ENCODE data around the gene DESI2.

DESI2 gene

DNA sequence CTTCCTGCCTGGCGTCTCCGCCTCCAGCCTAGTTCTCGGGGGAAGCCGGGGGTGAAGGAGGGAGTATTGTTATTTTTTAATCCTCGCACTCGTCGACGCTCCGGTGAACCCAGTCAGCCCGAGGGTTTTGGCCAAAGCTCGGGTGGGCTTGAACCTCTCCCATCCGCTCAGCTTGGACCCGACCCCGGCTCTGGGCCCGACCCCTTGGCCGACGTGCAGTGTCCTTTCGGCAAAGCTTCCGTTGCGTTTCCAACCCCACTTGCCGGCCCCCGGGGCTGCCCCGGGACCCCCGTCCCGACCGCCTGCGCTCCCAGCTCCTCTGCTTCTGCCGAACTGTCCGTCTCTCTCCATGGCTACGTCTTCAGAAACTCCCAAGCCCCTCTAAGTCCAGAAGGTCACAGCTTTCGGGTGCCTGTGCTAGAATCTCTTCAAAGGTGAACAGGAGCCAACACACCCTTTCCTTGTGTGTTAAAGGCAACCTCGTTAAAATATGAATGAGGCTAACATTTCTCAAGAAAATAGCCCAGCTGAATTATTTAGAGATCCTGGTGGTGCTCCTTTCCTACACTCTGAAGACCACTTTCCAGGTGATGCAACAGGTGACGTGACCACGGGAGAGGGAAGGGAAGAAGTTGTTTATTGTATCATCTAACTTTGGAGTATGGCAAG is 647 bp downstream of the DESI2 start:
- H3K9me3 ChIP-seq (ENCODE audit: control insufficient read depth, insufficient read depth, low read depth, low read length): no peaks in the 10 kb centered on the region
- peak overlapping the region; percentile 60 for H3K4me3 ChIP-seq (ENCODE audit: low read depth, low read length)
- peak overlapping the region; percentile 80 for H3K27ac ChIP-seq (ENCODE audit: extremely low read depth, low read depth, low read length)
- H3K4me1 ChIP-seq (ENCODE audit: control insufficient read depth, insufficient read depth, low read length): peaks cover 11% of the 10 kb centered on the region; the same call in 1 of the 2 replicates
- POLR2A ChIA-PET: interaction anchor here (0.6 to 1.4 kb wide), 6 partner anchors 11 to 311 kb away, joined by 3 to 7 read pairs (median 4); partner anchors contain the start of gene COX20
- H3K36me3 ChIP-seq (ENCODE audit: control insufficient read depth in 2 of 2, insufficient read depth in 1 of 2, low read length in 2 of 2): peaks cover 0 to 17% of the 10 kb centered on the region in 2 experiments; a peak in 2 of 3 replicates
- CTCF ChIA-PET: interaction anchor here (0.8 to 1.9 kb wide), 6 partner anchors 10 to 143 kb away, joined by 3 to 6 read pairs (median 3); no protein-coding TSS in a partner anchor
- no peak for TF ChIP-seq ZNF184 (tag by site-specific recombination; IDR thresholded peaks at IDR 0.05)
- no peak for TF ChIP-seq ZNF707 (tag by site-specific recombination; IDR thresholded peaks at IDR 0.05)
- no peak for TF ChIP-seq ZNF558 (tag by site-specific recombination; IDR thresholded peaks at IDR 0.05)
- peak; percentile 70 for TF ChIP-seq ZNF629 (tag by site-specific recombination; IDR thresholded peaks at IDR 0.05)
- TF ChIP-seq ZNF132 (tag by site-specific recombination; IDR thresholded peaks at IDR 0.05; ENCODE audit: borderline replicate concordance): no peak
- no peak for TF ChIP-seq ZFP41 (tag by site-specific recombination; IDR thresholded peaks at IDR 0.05; ENCODE audit: borderline replicate concordance)
- no peak for TF ChIP-seq ZNF157 (tag by site-specific recombination; IDR thresholded peaks at IDR 0.05)
- peak; percentile 98 for TF ChIP-seq SCRT1 (tag by site-specific recombination; IDR thresholded peaks at IDR 0.05; ENCODE audit: borderline replicate concordance)
- TF ChIP-seq SCRT2 (tag by site-specific recombination; IDR thresholded peaks at IDR 0.05): peak; percentile 99
- TF ChIP-seq, protein P1, sequence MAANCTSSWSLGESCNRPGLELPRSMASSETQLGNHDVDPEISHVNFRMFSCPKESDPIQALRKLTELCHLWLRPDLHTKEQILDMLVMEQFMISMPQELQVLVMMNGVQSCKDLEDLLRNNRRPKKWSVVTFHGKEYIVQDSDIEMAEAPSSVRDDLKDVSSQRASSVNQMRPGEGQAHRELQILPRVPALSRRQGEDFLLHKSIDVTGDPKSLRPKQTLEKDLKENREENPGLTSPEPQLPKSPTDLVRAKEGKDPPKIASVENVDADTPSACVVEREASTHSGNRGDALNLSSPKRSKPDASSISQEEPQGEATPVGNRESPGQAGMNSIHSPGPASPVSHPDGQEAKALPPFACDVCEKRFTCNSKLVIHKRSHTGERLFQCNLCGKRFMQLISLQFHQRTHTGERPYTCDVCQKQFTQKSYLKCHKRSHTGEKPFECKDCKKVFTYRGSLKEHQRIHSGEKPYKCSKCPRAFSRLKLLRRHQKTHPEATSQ (tag by site-specific recombination; IDR thresholded peaks at IDR 0.05): no peak
- TF ChIP-seq ZNF76 (tag by site-specific recombination; IDR thresholded peaks at IDR 0.05; ENCODE audit: borderline replicate concordance, low read depth): 0 out of 2 replicates have a peak, but pooled peaks have one; percentile 44
- TF ChIP-seq, protein P2, sequence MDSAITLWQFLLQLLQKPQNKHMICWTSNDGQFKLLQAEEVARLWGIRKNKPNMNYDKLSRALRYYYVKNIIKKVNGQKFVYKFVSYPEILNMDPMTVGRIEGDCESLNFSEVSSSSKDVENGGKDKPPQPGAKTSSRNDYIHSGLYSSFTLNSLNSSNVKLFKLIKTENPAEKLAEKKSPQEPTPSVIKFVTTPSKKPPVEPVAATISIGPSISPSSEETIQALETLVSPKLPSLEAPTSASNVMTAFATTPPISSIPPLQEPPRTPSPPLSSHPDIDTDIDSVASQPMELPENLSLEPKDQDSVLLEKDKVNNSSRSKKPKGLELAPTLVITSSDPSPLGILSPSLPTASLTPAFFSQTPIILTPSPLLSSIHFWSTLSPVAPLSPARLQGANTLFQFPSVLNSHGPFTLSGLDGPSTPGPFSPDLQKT (IDR thresholded peaks at IDR 0.05; ENCODE audit: borderline replicate concordance, low read depth, low read length): no peak
- TF ChIP-seq, protein P3, sequence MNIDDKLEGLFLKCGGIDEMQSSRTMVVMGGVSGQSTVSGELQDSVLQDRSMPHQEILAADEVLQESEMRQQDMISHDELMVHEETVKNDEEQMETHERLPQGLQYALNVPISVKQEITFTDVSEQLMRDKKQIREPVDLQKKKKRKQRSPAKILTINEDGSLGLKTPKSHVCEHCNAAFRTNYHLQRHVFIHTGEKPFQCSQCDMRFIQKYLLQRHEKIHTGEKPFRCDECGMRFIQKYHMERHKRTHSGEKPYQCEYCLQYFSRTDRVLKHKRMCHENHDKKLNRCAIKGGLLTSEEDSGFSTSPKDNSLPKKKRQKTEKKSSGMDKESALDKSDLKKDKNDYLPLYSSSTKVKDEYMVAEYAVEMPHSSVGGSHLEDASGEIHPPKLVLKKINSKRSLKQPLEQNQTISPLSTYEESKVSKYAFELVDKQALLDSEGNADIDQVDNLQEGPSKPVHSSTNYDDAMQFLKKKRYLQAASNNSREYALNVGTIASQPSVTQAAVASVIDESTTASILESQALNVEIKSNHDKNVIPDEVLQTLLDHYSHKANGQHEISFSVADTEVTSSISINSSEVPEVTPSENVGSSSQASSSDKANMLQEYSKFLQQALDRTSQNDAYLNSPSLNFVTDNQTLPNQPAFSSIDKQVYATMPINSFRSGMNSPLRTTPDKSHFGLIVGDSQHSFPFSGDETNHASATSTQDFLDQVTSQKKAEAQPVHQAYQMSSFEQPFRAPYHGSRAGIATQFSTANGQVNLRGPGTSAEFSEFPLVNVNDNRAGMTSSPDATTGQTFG (tag by site-specific recombination; IDR thresholded peaks at IDR 0.05; ENCODE audit: borderline replicate concordance): no peak
- TF ChIP-seq ZNF768 (tag by site-specific recombination; IDR thresholded peaks at IDR 0.05): no peak
- TF ChIP-seq ZNF473 (tag by site-specific recombination; IDR thresholded peaks at IDR 0.05): no peak
- TF ChIP-seq ZNF654 (tag by site-specific recombination; IDR thresholded peaks at IDR 0.05; ENCODE audit: low read depth): no peak
- no peak for TF ChIP-seq ZNF138 (tag by site-specific recombination; IDR thresholded peaks at IDR 0.05; ENCODE audit: borderline replicate concordance)
- TF ChIP-seq ZNF221 (tag by site-specific recombination; IDR thresholded peaks at IDR 0.05; ENCODE audit: borderline replicate concordance): 0 out of 2 replicates have a peak, but pooled peaks have one; percentile 2
- no peak for TF ChIP-seq ZNF433 (tag by site-specific recombination; IDR thresholded peaks at IDR 0.05; ENCODE audit: low read depth)
- no peak for TF ChIP-seq EGR2 (tag by site-specific recombination; IDR thresholded peaks at IDR 0.05; ENCODE audit: low read depth)
- TF ChIP-seq, protein P4, sequence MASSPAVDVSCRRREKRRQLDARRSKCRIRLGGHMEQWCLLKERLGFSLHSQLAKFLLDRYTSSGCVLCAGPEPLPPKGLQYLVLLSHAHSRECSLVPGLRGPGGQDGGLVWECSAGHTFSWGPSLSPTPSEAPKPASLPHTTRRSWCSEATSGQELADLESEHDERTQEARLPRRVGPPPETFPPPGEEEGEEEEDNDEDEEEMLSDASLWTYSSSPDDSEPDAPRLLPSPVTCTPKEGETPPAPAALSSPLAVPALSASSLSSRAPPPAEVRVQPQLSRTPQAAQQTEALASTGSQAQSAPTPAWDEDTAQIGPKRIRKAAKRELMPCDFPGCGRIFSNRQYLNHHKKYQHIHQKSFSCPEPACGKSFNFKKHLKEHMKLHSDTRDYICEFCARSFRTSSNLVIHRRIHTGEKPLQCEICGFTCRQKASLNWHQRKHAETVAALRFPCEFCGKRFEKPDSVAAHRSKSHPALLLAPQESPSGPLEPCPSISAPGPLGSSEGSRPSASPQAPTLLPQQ (tag by site-specific recombination; IDR thresholded peaks at IDR 0.05): no peak
- TF ChIP-seq ZNF621 (tag by site-specific recombination; IDR thresholded peaks at IDR 0.05): no peak
- no peak for TF ChIP-seq ZNF555 (tag by site-specific recombination; conservative IDR thresholded peaks at IDR 0.05)
- TF ChIP-seq ZSCAN16 (tag by site-specific recombination; IDR thresholded peaks at IDR 0.05): no peak
- TF ChIP-seq GLIS2 (tag by site-specific recombination; IDR thresholded peaks at IDR 0.05): no peak; the same call in 1 of the 2 replicates
- no peak for TF ChIP-seq ZNF785 (tag by site-specific recombination; IDR thresholded peaks at IDR 0.05)
- TF ChIP-seq SP3 (tag by site-specific recombination; IDR thresholded peaks at IDR 0.05): no peak
- TF ChIP-seq, protein P5, sequence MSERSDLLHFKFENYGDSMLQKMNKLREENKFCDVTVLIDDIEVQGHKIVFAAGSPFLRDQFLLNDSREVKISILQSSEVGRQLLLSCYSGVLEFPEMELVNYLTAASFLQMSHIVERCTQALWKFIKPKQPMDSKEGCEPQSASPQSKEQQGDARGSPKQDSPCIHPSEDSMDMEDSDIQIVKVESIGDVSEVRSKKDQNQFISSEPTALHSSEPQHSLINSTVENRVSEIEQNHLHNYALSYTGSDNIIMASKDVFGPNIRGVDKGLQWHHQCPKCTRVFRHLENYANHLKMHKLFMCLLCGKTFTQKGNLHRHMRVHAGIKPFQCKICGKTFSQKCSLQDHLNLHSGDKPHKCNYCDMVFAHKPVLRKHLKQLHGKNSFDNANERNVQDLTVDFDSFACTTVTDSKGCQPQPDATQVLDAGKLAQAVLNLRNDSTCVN (tag by site-specific recombination; optimal IDR thresholded peaks at IDR 0.05): peak; percentile 29
- TF ChIP-seq, protein P6, sequence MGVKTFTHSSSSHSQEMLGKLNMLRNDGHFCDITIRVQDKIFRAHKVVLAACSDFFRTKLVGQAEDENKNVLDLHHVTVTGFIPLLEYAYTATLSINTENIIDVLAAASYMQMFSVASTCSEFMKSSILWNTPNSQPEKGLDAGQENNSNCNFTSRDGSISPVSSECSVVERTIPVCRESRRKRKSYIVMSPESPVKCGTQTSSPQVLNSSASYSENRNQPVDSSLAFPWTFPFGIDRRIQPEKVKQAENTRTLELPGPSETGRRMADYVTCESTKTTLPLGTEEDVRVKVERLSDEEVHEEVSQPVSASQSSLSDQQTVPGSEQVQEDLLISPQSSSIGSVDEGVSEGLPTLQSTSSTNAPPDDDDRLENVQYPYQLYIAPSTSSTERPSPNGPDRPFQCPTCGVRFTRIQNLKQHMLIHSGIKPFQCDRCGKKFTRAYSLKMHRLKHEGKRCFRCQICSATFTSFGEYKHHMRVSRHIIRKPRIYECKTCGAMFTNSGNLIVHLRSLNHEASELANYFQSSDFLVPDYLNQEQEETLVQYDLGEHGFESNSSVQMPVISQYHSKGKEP (tag by site-specific recombination; IDR thresholded peaks at IDR 0.05): no peak

Data from HEK293 (cell line).